Measurements from ENCODE around the gene ASCC1. TPM values are rescaled to one million over a fixed set of nuclear protein-coding genes. Genes with fewer than 3 reads are reported as not detected.

ASCC1 gene
- total and polyA plus RNA-seq, 2 of the 13 experiments (the other 11 are each of a cell fraction or from before 2014, with no cell fraction given): 21.6 to 30.1 TPM

- H3K36me3 ChIP-seq (replicated peaks in 1 of 2; ENCODE audit: control insufficient read depth in 1 of 2, insufficient read depth in 2 of 2, low read length in 2 of 2): no peaks in the 10 kb centered on the region
- ChIA-PET POLR2A (interaction anchor here (0.8 to 1.0 kb wide), 2 partner anchors 106 to 114 kb away, joined by 3 to 4 read pairs; partner anchors contain the start of gene CHST3), CTCF (ENCODE audit: low intra/inter-chr PET ratio, low total read pairs) (interaction anchor here (0.9 kb wide), 1 partner anchor 21 kb away, joined by 3 read pairs; no protein-coding TSS in a partner anchor)
- FAIRE-seq (peak; percentile 55), ATAC-seq (no peak), DNase-seq (ENCODE audit: low spot score) (no peak)
- H4K20me1 ChIP-seq (ENCODE audit: insufficient read depth, low read length): no peaks in the 10 kb centered on the region
- peak overlapping the region; percentile 39 for H3K4me2 ChIP-seq (ENCODE audit: low read depth, low read length)
- WGBS (ENCODE audit: low lambda C conversion rate): 39% methylated on average over 7 of the region's 7 CpGs
- no TSS peak for BruUV-seq (replicated peaks)
- in situ Hi-C loops (cut with HindIII; ENCODE audit: extremely low pct_ligation_motif_present, low pct_unique_long_range_greater_than_20kb) (no loop called here), intact Hi-C loops (cut with micrococcal nuclease; ENCODE audit: unreplicated experiment) (no loop called here)
- H2AFZ ChIP-seq (ENCODE audit: low read length): no peak overlapping the region
- no peaks in the 10 kb centered on the region for H3K9me3 ChIP-seq (ENCODE audit: low read length)
- peaks cover under 1 to 23% of the 10 kb centered on the region in 2 experiments; a peak in 4 of 5 replicates for H3K27me3 ChIP-seq (ENCODE audit: control insufficient read depth in 1 of 2, insufficient read depth in 2 of 2, low read length in 2 of 2)
- H3K27ac ChIP-seq (ENCODE audit: extremely low read length, insufficient read depth, low read length): no peak overlapping the region
- H3K9ac ChIP-seq (ENCODE audit: insufficient read depth, low read depth, low read length): no peak overlapping the region
- H3K79me2 ChIP-seq (ENCODE audit: insufficient read depth, low read length): no peaks in the 10 kb centered on the region
- H3K4me3 ChIP-seq (replicated peaks in 1 of 3; ENCODE audit: insufficient read depth in 1 of 3, low read depth in 2 of 3, low read length in 3 of 3): no peak overlapping the region; a peak in 1 of 6 replicates
- peaks cover 68% of the 10 kb centered on the region for H3K4me1 ChIP-seq (ENCODE audit: insufficient read depth, low read length)
- no peak for TF ChIP-seq NPAS2 (CRISPR knock-in tag; IDR thresholded peaks at IDR 0.05; ENCODE audit: borderline replicate concordance)
- TF ChIP-seq MEIS2 (CRISPR knock-in tag; IDR thresholded peaks at IDR 0.05): no peak
- TF ChIP-seq CCAR2 (optimal IDR thresholded peaks at IDR 0.05; ENCODE audit: low read depth, low read length): no peak
- no peak for TF ChIP-seq ZNF407 (CRISPR knock-in tag; IDR thresholded peaks at IDR 0.05; ENCODE audit: not compliant biosample characterization)
- no peak for TF ChIP-seq ZC3H13 (CRISPR knock-in tag; IDR thresholded peaks at IDR 0.05)
- no peak for TF ChIP-seq KMT2A (CRISPR knock-in tag; IDR thresholded peaks at IDR 0.05)
- TF ChIP-seq ZNF670 (CRISPR knock-in tag; IDR thresholded peaks at IDR 0.05; ENCODE audit: borderline replicate concordance): no peak
- TF ChIP-seq ZFX (CRISPR knock-in tag; IDR thresholded peaks at IDR 0.05; ENCODE audit: low read depth): no peak
- no peak for TF ChIP-seq POLR2AphosphoS2 (IDR thresholded peaks at IDR 0.05; ENCODE audit: low read depth, low read length)
- TF ChIP-seq ZNF816 (CRISPR knock-in tag; IDR thresholded peaks at IDR 0.05; ENCODE audit: borderline replicate concordance): no peak
- no peak for TF ChIP-seq MAZ (IDR thresholded peaks at IDR 0.05; ENCODE audit: borderline replicate concordance, low read depth, low read length)
- no peak for TF ChIP-seq MAZ (CRISPR knock-in tag; IDR thresholded peaks at IDR 0.05; ENCODE audit: low read depth)
- TF ChIP-seq CREB1 (IDR thresholded peaks at IDR 0.05): no peak
- no peak for TF ChIP-seq CREB1 (CRISPR knock-in tag; IDR thresholded peaks at IDR 0.05)
Observed at GRCh38 chr10:72069751-72070526, 146.1 kb downstream of the ASCC1 start.

Data from HepG2 (cell line).